Heart left ventricle (tissue), 13 donors: ENCODE data around the gene C6orf52.

Experiments used
- CTCF ChIP-seq, 12 donors: fragments of 200-600 bp; sonication (generic) in 4 of 12; IDR thresholded peaks; one replicate each; pipeline versions ENCODE4 v1.5.0 to v1.8.0; 2018 to 2022; ENCODE audit warnings: antibody characterized with exemption in 12 of 12, mild to moderate bottlenecking in 5 of 12
- POLR2A ChIP-seq, 2 donors: fragments of 450-650 bp; IDR thresholded peaks; one replicate each; pipeline ENCODE4 v1.6.1; 2017; ENCODE audit warnings: antibody characterized with exemption in 2 of 2, mild to moderate bottlenecking in 2 of 2, moderate library complexity in 2 of 2
- donor health status: ischemic (EF 13 %, LVEDD 7.1; RV severe dilation, severe dysfunction).
- donor health status: DM: no; HTN: yes; CAD: no.
- donor health status: DM: no; HTN: no; CAD: no.
- donor health status: ischemic (EF 25% LVEDD 6.9; RV normal size, moderate dysfunction).
- donor health status: ischemic (EF 25% LVEDD 5.7; RV mildly dilated, moderate dysfunction).
- donor health status: ischemic (EF 35%, LVEDD 5.7; RV mildly dilated, moderate dysfunction).
- donor health status: nonischemic (EF 11% LVEDD 7.7; RV severe dilation, severe dysfunction).
- donor health status: DM: yes; HTN: yes; CAD: no.
- donor health status: PGD.
- donor health status: ischemic (EF 29% LVEDD 5.4; RV normal size, mild dysfunction).
- donor health status: nonischemic (EF 23%, LVEDD 6.1; RV moderate dilation, normal function).

GRCh38 chr6:10662207-10662606 is 32.2 kb downstream of the C6orf52 start:
- TF ChIP-seq CTCF (IDR thresholded peaks at IDR 0.05), result no peak
- TF ChIP-seq POLR2A (IDR thresholded peaks at IDR 0.05), result no peak
